Central memory CD8-positive, alpha-beta T cell (primary cell): ENCODE results near the gene KPNA6.
"Not testable (repeated sequence)": the region's sequence is repeated elsewhere in the genome, so short reads cannot be mapped to it uniquely, and the experiment has no call there.

Experiments used
- ATAC-seq: fragments of 150-1000 bp; cut with Tn5 transposase; replicated peaks from 2 replicates; pipeline ENCODE4 v1.10.0; 2022; ENCODE audit warnings: mild to moderate bottlenecking, moderate FRiP score, moderate number of reproducible peaks; ENCODE audit not compliant: poor library complexity, severe bottlenecking; ENCODE audit errors: extremely low read depth
- DNase-seq, 2 donors: peaks; one replicate each; pipeline ENCODE4 v3.0.0; 2021; ENCODE audit warnings: low spot score in 2 of 2
- H3K27ac Mint-ChIP-seq: one replicate; pipeline ENCODE4 v1.8.0; 2022; ENCODE audit warnings: low read depth, mild to moderate bottlenecking, moderate library complexity, mixed read lengths
- H3K27me3 Mint-ChIP-seq: one replicate; pipeline ENCODE4 v1.8.0; 2022; ENCODE audit warnings: mixed read lengths
- H3K36me3 Mint-ChIP-seq: one replicate; pipeline ENCODE4 v1.8.0; 2022; ENCODE audit warnings: mild to moderate bottlenecking, moderate library complexity, mixed read lengths; ENCODE audit not compliant: insufficient read depth
- H3K4me1 Mint-ChIP-seq: one replicate; pipeline ENCODE4 v1.8.0; 2022; ENCODE audit warnings: mixed read lengths
- H3K4me3 Mint-ChIP-seq: one replicate; pipeline ENCODE4 v1.8.0; 2022; ENCODE audit warnings: mild to moderate bottlenecking, moderate library complexity, mixed read lengths
- H3K9me3 Mint-ChIP-seq: one replicate; pipeline ENCODE4 v1.8.0; 2022; ENCODE audit warnings: mixed read lengths

KPNA6 gene

DNA sequence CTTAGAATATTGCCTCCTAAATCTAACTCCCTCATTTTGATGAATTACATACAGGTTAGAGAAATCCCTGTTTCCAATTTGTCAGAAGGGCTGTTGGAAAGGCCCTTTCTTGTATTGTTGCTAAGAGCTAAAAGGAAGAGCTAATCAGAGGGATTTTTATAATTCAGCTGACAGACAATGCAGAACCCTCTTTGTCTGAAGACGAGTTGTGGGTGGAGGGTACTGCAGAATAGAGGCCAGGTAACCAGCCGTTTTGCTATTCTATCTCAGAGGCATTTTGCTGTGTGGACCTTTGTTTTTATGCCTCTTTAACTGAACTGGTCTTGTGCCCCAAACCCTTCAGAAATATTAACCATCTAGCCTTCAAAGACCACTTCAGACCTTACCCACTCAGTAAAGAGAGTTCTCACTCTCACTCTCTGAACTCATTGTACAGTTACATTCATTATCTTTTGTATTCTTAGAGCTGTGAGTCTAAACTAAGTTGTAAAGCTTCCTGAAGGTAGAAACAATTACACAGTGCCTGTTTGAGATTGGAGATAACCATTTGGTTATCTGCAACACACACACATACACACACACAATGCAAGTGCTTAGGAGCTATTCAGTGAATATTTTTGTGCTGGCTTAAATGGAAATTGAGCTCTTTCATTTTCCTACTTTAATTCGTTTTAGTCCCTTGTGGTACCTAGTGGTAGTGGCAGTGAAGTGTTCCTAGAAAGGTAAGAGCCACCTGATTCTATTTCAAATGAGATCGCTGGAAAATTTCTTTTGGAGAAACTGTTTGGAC lies 19.7 kb downstream of the KPNA6 start:
- H3K4me1 Mint-ChIP-seq: peaks cover 44% of the 10 kb centered on the region
- H3K4me3 Mint-ChIP-seq: no peak overlapping the region
- H3K27me3 Mint-ChIP-seq: no peaks in the 10 kb centered on the region
- peaks cover 10% of the 10 kb centered on the region for H3K36me3 Mint-ChIP-seq
- H3K27ac Mint-ChIP-seq: peak overlapping the region; percentile 12
- no peak for DNase-seq
- ATAC-seq: no peak
- H3K9me3 Mint-ChIP-seq: no peaks in the 10 kb centered on the region

DNA sequence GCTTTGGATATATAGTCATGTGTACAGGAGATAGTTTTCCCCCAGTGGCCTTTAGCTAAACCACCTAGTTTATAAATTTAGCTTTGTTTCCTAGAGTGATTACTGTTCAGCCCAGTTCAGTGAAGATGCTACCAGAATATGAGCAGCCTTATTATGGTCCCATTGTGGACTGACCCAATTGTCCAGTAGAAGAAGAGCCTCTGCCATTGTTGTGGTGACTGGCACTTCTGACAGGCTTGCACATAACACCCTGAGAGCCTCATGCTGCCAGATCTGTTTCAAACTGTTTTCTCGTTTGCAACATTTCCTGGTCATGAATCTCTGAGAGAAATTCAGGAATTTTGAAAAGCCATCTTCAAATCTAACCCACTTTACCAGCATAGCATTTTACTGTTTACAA lies 20.6 kb downstream of the KPNA6 start:
- Mint-ChIP-seq H3K4me3 (no peak overlapping the region), H3K36me3 (peaks cover 9% of the 10 kb centered on the region), H3K4me1 (peaks cover 36% of the 10 kb centered on the region), H3K27me3 (no peaks in the 10 kb centered on the region), H3K27ac (peak overlapping the region; percentile 12), H3K9me3 (no peaks in the 10 kb centered on the region)
- ATAC-seq (no peak), DNase-seq (no peak)

DNA sequence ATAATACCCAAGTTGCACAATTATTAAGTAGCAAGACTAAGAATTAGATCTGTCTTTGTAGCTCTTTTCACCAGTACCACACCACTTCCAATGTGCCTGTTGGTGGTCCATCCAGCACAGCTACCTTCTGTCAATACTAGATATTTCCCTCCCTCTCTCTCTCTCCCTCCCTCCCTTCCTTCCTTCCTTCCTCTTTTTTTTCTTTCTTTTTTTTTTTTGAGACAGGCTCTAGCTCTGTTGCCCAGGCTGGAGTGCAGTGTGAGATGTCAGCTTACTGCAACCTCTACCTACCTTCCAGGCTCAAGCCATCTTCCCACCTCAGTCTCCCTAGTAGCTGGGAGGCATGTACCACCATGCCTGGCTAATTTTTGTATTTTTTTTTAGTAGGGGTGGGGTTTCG lies 21.1 kb downstream of the KPNA6 start:
- H3K4me1 Mint-ChIP-seq: peaks cover 36% of the 10 kb centered on the region
- H3K27ac Mint-ChIP-seq: no peak overlapping the region
- H3K9me3 Mint-ChIP-seq: no peaks in the 10 kb centered on the region
- no peak overlapping the region for H3K4me3 Mint-ChIP-seq
- DNase-seq (no peak), ATAC-seq (no peak)
- no peaks in the 10 kb centered on the region for H3K27me3 Mint-ChIP-seq
- peaks cover 9% of the 10 kb centered on the region for H3K36me3 Mint-ChIP-seq

DNA sequence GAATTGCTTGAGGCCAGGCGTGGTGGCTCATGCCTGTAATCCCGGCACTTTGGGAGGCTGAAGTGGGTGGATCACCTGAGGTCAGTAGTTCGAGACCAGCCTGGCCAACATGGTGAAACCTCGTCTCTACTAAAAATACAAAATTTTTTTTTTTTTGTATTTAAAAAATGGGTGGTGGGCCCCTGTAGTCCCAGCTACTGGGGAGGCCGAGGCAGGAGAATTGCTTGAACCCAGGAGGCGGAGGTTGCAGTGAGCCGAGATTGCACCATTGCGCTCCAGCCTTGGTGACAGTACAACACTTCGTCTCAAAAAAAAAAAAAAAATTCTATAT lies 26.1 kb downstream of the KPNA6 start:
- Mint-ChIP-seq H3K36me3 (peaks cover 23% of the 10 kb centered on the region), H3K4me1 (peaks cover 40% of the 10 kb centered on the region)
- not testable (repeated sequence) for ATAC-seq, H3K27me3 Mint-ChIP-seq, DNase-seq, H3K4me3 Mint-ChIP-seq, H3K27ac Mint-ChIP-seq, H3K9me3 Mint-ChIP-seq

DNA sequence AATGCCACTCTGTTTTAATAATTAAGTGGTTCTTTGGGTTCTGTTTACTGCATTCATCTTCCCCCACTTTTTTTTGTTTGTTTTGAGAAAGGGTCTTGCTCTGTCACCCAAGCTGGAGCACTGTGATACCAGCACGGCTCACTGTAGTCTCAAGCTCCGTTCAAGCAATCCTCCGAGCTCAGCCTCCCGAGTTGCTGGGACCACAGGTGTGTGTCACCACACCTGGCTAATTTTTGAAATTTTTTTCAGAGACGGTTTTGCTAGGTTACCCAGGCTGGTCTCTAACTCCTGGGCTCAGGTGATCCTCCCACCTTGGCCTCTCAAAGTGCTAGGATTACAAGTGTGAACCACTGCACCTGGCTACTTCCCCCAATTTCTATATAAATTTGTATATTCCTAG lies 29.3 kb downstream of the KPNA6 start:
- peaks cover 23% of the 10 kb centered on the region for H3K36me3 Mint-ChIP-seq
- H3K9me3 Mint-ChIP-seq: no peaks in the 10 kb centered on the region
- no peaks in the 10 kb centered on the region for H3K27me3 Mint-ChIP-seq
- H3K27ac Mint-ChIP-seq: peak overlapping the region; percentile 15
- DNase-seq: no peak
- ATAC-seq: no peak
- peaks cover 51% of the 10 kb centered on the region for H3K4me1 Mint-ChIP-seq
- no peak overlapping the region for H3K4me3 Mint-ChIP-seq

- Mint-ChIP-seq H3K36me3 (peaks cover 22% of the 10 kb centered on the region), H3K4me3 (no peak overlapping the region), H3K4me1 (peaks cover 56% of the 10 kb centered on the region), H3K27ac (peak overlapping the region; percentile 15), H3K9me3 (no peaks in the 10 kb centered on the region), H3K27me3 (no peaks in the 10 kb centered on the region)
- DNase-seq (no peak), ATAC-seq (no peak)
Measured at GRCh38 chr1:32138965-32139364, 31.1 kb downstream of the KPNA6 start.

DNA sequence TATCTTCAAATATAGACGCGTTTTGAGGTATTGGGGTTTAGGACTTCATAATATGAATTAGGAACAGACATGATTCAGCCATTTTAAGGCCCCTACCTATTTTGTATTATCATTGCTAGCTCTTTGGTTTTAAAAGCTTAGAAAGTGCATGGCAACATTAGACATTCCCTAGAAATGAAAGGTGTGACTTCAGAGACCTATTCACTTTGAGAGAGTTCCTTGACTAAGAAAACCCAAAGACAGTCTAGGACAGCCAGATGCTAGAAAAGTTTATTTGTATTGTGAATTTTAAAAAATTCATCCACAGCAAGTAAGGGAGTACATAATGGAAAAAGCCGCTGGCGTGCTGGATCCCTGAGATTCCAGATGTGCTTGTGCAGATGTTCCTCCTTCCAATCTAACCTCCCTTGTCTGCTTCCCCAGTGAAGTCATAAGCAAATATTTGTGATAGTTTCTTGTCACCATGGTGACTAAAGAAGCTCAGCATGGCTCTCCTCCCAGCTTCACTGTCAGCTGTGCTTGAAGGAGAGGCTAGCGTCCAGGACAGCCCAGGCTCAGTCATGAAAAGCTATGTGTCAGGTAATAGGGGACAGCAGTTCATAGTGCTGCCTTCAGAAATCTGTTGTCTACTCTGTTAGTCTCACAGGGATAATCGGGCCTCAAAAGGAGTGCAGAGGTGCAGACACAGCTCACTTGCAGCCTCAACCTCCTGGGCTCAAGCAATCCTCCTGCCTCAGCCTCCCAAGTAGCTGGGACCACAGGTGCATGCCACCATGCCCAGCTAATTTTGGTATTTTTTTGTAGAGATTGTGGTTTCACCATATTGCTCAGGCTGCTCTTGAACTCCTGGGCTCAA lies 34.8 kb downstream of the KPNA6 start:
- peaks cover 54% of the 10 kb centered on the region for H3K4me1 Mint-ChIP-seq
- no peaks in the 10 kb centered on the region for H3K9me3 Mint-ChIP-seq
- H3K27ac Mint-ChIP-seq: no peak overlapping the region
- no peak overlapping the region for H3K4me3 Mint-ChIP-seq
- H3K36me3 Mint-ChIP-seq: peaks cover 11% of the 10 kb centered on the region
- ATAC-seq: no peak
- H3K27me3 Mint-ChIP-seq: no peaks in the 10 kb centered on the region
- no peak for DNase-seq

GRCh38 chr1:32143302-32143695 lies 35.4 kb downstream of the KPNA6 start:
- DNase-seq, H3K4me3 Mint-ChIP-seq, H3K9me3 Mint-ChIP-seq, H3K27ac Mint-ChIP-seq, ATAC-seq, H3K27me3 Mint-ChIP-seq, H3K36me3 Mint-ChIP-seq: not testable (repeated sequence)
- H3K4me1 Mint-ChIP-seq: peaks cover 48% of the 10 kb centered on the region

DNA sequence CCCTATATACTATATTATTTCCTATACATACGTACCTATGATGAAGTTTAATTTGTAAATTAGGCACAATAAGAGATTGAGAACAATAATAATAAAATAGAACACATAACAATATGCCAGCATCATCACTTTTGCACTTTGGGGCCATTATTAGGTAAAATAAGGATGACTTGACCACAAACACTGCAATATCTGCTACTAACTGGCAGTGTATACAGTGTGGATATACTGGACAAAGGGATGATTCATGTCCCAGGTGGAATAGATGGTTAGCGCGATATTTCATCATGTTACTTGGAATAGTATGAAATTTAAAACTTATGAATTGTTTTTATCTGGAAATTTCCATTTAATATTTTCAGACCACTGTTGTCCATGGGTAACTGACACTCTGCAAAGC lies 36.2 kb downstream of the KPNA6 start:
- Mint-ChIP-seq H3K36me3 (peaks cover 10% of the 10 kb centered on the region), H3K27me3 (no peaks in the 10 kb centered on the region), H3K9me3 (peaks cover 4% of the 10 kb centered on the region), H3K4me1 (peaks cover 41% of the 10 kb centered on the region), H3K4me3 (no peak overlapping the region), H3K27ac (no peak overlapping the region)
- ATAC-seq (no peak), DNase-seq (no peak)

- not testable (repeated sequence) for H3K4me3 Mint-ChIP-seq, H3K9me3 Mint-ChIP-seq, ATAC-seq, DNase-seq, H3K27ac Mint-ChIP-seq, H3K27me3 Mint-ChIP-seq, H3K36me3 Mint-ChIP-seq
- H3K4me1 Mint-ChIP-seq: peaks cover 36% of the 10 kb centered on the region
Measured at GRCh38 chr1:32147799-32148198, 39.9 kb downstream of the KPNA6 start.

- Mint-ChIP-seq H3K4me1 (peaks cover 29% of the 10 kb centered on the region), H3K27me3 (no peaks in the 10 kb centered on the region), H3K36me3 (peaks cover 22% of the 10 kb centered on the region), H3K9me3 (peaks cover 6% of the 10 kb centered on the region), H3K27ac (no peak overlapping the region), H3K4me3 (no peak overlapping the region)
- DNase-seq (no peak), ATAC-seq (no peak)
Measured at GRCh38 chr1:32150847-32151246, 43.0 kb downstream of the KPNA6 start.

DNA sequence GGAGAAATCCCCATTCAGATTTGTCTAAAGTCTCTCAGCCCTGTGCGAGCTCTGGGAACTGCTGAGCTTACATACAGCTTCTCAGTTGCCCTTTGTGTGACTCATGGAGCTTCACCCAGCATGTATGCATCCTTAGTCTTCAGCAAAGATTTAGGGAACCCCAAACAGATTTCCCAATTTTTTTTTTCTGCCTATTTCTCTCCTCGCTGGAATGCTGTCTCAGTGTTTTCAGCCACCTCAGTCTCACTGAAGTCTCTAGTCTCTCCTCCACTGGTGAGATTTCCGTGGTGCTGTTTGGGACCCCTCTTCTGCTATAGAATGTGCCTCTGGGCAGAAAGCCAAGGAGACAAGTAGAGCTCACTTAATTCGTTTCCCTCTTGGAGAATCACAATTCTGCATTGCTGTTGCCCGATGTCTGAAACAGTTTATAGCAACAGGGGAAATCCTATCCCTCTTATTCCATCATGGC lies 43.5 kb downstream of the KPNA6 start:
- peaks cover 27% of the 10 kb centered on the region for H3K36me3 Mint-ChIP-seq
- ATAC-seq (no peak), DNase-seq (no peak)
- peaks cover 24% of the 10 kb centered on the region for H3K4me1 Mint-ChIP-seq
- no peaks in the 10 kb centered on the region for H3K27me3 Mint-ChIP-seq
- peaks cover 6% of the 10 kb centered on the region for H3K9me3 Mint-ChIP-seq
- no peak overlapping the region for H3K27ac Mint-ChIP-seq
- no peak overlapping the region for H3K4me3 Mint-ChIP-seq

- Mint-ChIP-seq H3K4me3 (no peak overlapping the region), H3K36me3 (peaks cover 77% of the 10 kb centered on the region)
- ATAC-seq: no peak
Measured at GRCh38 chr1:32159189-32159588, 51.3 kb downstream of the KPNA6 start.

More at GRCh38 chr1:32159189-32159588, 51.3 kb downstream of the KPNA6 start:
- no peaks in the 10 kb centered on the region for H3K27me3 Mint-ChIP-seq
- H3K9me3 Mint-ChIP-seq: no peaks in the 10 kb centered on the region
- H3K4me1 Mint-ChIP-seq: no peaks in the 10 kb centered on the region
- DNase-seq: no peak
- no peak overlapping the region for H3K27ac Mint-ChIP-seq
